Activated CD8-positive, alpha-beta memory T cell treated with anti-CD3 and anti-CD28 coated beads for 48 hours (primary cell): ENCODE data around the gene SLC1A4.

Experiments used
- DNase-seq, 3 experiments: peaks; one replicate each; pipeline ENCODE4 v3.0.0-alpha.2; 2020; ENCODE audit warnings: low read depth in 2 of 3, low spot score in 2 of 3

The SLC1A4 gene

DNA sequence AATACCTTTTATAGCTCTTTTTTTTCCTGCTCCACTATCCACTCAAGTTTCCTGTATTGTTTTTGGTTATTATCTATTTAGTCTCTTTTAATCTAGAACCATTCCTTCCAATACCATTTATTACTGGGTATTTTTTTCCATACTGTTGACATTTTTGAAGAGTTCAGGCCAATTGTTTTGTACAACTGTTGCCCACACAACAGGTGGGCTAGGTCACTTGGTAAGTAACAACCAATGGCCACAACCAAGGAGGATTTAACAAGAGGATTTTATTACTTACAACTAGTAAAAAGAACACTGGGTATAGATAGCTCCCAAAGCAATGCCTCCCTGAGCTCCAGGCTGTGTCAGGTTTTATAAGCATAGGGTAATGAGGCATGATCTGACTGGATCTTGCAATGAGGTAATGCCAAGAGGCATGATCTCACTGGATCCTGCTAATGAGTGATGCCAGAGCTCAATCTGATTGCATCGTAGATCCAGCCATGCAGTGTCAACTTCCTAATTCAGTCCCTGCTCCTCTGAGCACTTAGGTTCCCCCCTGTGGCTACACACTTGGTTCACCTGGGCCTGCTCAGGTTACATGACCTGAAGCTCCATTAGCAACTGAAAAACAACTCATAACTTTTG is 59.9 kb downstream of the SLC1A4 start:
- no peak for DNase-seq

GRCh38 chr2:65050931-65051330 is 61.7 kb downstream of the SLC1A4 start:
- no peak for DNase-seq

- no peak for DNase-seq
Observed at GRCh38 chr2:65053199-65053598, 64.0 kb downstream of the SLC1A4 start.

GRCh38 chr2:65054749-65055421 is 65.7 kb downstream of the SLC1A4 start:
- no peak for DNase-seq

- peak in 2 of 3 experiments; percentile 27 to 30 for DNase-seq
Observed at GRCh38 chr2:65055422-65056214, 66.4 kb downstream of the SLC1A4 start.

- DNase-seq, result peak; percentile 76 to 87 (median 84)
Observed at GRCh38 chr2:65056215-65057053, 67.2 kb downstream of the SLC1A4 start, which contains the start of gene CEP68. Gene CEP68, plus strand, starts transcription at chr2:65056416. Its CDS starts 13,029 bp downstream, at chr2:65069445.

DNA sequence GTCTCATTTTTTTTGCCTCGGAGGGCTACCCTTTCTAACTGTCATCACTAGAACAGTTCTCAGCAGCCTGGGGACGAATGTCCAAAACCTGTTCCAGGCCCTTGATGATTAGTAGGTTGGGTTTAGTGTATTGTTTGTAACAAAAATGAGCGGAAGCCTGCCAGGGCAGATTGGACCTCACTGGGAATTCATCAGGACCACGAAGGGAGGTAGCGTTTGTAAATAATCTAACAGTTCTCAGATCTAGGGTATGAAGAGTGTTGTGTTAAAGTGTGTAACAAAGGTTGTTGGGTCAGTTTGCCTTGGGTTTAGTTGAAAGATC is 67.8 kb downstream of the SLC1A4 start:
- DNase-seq, result no peak

- DNase-seq, result no peak
Observed at GRCh38 chr2:65057391-65058052, 68.3 kb downstream of the SLC1A4 start.

GRCh38 chr2:65059071-65059470 is 69.9 kb downstream of the SLC1A4 start:
- DNase-seq, result no peak

DNA sequence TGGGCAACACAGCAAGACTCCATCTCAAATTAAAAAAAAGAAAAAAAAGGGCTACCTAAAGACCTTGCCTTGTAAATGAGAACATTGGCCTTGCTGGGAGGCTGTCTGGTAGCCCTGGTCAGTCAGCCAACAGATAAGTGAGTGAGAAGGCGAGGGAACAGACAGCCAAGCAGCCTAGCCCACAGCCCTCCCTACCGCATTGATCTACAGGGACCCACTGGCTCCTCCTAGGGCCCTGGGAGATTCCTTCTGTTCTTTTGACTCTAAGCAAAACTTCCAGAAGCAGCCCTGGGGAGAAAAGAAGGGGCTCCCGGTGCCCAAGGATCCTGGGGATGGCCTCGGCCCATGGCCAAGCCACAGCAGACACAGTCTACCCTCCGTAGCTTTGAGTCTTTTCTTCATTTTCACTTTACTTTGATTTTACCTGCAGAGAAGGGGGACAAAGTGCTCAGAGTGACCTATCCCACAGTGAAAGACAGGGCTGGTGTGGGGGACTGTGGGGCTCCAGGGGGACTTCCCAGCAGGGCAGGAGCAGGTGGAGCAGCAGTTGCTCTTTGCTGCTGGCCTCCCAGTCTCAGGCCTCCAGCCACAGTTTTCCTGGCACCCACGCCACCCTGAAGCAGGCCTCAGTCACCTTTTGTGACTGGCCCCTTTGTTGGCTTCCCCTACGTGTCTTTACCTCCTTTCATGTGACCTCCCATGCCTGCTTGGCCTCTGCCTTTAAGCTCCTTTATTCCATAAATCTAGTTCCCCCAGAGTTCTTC is 72.1 kb downstream of the SLC1A4 start:
- DNase-seq, result no peak

GRCh38 chr2:65061910-65062339 is 72.7 kb downstream of the SLC1A4 start:
- no peak for DNase-seq

GRCh38 chr2:65062843-65063825 is 73.9 kb downstream of the SLC1A4 start:
- DNase-seq, result no peak

- no peak for DNase-seq
Observed at GRCh38 chr2:65064728-65065552, 75.7 kb downstream of the SLC1A4 start.

DNA sequence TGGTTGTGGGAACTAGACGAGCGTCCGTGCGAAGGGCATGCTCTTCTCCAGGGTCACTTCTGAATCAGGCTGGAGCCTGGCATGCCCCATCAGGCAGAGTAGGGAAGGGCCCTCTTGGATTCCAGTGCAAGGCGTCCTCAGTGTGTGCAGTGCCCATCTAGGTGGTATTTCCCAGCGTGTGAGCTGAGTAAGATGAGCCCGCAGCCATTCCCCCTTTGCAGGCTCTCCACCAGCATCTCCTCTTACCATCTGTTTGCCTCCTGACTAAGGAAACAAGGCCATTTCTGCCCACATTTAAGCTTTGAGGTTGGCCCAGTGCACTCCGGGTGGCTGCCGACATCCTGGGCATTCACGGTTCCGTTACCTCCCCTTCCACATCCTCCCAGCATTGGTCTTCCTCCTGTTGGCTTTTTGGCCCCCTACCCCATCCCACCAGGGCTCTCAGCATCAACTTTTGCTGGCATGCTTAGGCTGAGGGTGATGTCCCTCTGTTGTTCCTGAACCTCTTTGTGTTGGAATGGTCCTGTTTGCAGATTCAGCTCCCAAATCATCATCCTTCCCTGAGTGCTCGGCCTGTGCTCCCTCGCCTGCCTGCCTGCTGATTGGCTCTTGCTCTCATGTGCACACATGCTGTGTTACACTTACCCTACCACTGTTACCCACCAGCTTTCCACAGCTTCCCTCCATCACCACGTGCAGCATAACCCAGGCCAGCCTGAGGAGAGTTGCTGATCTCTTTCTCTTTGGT is 78.8 kb downstream of the SLC1A4 start:
- DNase-seq, result no peak

DNA sequence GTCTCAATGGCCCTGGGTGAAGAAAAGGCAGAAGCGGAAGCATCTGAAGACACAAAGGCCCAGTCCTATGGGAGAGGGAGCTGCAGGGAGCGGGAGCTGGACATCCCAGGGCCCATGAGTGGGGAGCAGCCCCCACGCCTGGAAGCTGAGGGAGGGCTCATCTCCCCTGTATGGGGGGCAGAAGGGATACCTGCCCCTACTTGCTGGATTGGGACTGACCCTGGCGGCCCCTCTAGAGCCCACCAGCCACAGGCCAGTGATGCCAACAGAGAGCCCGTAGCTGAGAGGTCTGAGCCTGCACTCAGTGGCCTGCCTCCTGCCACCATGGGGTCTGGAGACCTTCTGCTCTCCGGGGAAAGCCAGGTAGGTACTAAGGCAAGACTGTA is 80.2 kb downstream of the SLC1A4 start:
- no peak for DNase-seq

DNA sequence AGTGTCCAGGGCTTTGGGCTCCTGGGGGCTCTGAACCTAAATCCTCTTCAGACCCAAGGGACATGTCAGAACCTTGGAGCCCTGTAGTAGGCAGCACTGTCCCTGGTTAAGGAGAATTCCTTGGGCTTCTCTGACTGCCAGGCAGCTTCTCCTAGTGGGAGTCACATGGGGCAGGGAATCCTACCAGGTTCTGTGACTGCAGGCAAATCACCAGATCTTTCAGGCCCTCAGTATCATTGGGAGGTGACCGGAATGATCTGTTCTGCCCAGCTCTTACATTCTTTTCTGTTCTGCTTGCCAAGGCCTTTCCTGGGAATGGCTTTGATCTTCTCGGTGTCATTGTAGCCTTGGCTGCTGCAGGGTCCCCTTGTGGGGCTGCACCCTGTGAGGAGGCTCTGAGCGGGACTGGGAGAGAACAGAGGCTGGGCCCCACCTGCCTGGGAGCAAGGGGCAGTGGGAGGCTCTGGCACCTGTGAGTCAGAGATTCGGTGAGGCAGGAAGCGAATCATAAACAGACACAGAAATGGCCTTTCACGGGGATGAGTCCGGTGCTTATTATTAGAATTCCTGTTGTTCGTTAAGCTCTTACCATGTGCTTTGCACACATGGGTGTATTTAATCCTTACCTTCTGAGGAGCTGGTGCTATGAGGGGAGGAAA is 81.1 kb downstream of the SLC1A4 start:
- DNase-seq, result no peak

- DNase-seq, result no peak
Observed at GRCh38 chr2:65070856-65071255, 81.7 kb downstream of the SLC1A4 start.
